RWPE1 (cell line): Measurements from ENCODE around the gene CACNA2D3.

Experiments used
- CTCF ChIA-PET: fragments of 350-600 bp; sonication (Branson Sonifier 250); formaldehyde crosslinking; extraction: SDS; loops from one replicate; lab custom pipeline; 2021; lab: Yijun Ruan, JAX
- POLR2A ChIA-PET: fragments of 400-600 bp; formaldehyde crosslinking; extraction: SDS; loops from one replicate; lab custom pipeline; 2020; ENCODE audit warnings: antibody characterized with exemption; ENCODE audit not compliant: low non-redundant PET; lab: Yijun Ruan, JAX
- DNase-seq: peaks from one replicate; pipeline ENCODE4 v3.0.0; 2012; ENCODE audit warnings: low spot score
- H3K27ac ChIP-seq: fragments of 450-650 bp; 2 replicates; pipeline ENCODE4 v1.5.1; 2017
- TF ChIP-seq, protein P1 (sequence below): fragments of 450-650 bp; conservative IDR thresholded peaks from 2 replicates; pipeline ENCODE4 v1.5.1; 2017; ENCODE audit warnings: low read depth, mild to moderate bottlenecking

CACNA2D3 gene

DNA sequence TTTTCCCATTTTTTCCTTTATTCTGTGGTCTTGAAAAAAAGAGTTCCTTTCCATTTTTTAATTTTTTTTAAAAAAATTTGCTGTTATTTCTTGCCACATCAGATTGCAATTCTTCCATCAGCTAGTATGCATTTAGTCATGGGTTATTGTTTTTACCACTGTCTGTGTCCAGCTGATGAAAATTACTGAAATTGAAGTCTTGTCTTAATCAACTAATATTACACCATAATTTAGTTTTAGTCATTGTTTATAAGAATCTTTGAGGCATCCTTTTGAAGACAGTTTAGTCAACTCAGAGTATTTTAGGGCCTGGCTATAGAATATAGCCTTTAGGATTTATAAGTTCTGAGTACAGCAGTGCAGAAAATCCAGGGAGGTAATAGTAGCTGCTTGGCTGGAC, 633.4 kb downstream of the CACNA2D3 start:
- CTCF ChIA-PET, result no interaction called here
- TF ChIP-seq, protein P1, sequence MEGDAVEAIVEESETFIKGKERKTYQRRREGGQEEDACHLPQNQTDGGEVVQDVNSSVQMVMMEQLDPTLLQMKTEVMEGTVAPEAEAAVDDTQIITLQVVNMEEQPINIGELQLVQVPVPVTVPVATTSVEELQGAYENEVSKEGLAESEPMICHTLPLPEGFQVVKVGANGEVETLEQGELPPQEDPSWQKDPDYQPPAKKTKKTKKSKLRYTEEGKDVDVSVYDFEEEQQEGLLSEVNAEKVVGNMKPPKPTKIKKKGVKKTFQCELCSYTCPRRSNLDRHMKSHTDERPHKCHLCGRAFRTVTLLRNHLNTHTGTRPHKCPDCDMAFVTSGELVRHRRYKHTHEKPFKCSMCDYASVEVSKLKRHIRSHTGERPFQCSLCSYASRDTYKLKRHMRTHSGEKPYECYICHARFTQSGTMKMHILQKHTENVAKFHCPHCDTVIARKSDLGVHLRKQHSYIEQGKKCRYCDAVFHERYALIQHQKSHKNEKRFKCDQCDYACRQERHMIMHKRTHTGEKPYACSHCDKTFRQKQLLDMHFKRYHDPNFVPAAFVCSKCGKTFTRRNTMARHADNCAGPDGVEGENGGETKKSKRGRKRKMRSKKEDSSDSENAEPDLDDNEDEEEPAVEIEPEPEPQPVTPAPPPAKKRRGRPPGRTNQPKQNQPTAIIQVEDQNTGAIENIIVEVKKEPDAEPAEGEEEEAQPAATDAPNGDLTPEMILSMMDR, result no peak
- no peak for DNase-seq
- POLR2A ChIA-PET, result no interaction called here
- H3K27ac ChIP-seq, result no peak overlapping the region

DNA sequence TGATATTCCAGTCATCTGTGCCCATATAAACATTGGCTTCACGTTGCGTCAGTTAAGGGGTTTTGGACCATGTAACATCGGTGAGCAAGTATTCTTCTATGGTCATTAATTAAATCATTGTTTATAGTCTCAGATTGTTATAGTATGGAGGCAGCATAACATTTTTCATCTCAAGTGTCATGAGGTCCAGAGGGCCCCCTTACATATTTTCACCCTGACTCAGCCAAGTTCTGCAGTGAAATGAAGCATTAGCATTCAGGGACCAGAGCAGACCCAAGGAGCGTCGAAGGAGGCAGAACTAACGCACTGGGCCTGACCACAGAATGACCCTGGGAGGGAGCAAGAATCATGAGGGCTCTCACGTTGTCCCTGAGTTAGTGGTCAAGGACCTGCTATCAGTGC, 634.0 kb downstream of the CACNA2D3 start:
- POLR2A ChIA-PET, result no interaction called here
- CTCF ChIA-PET, result no interaction called here
- DNase-seq, result no peak
- H3K27ac ChIP-seq, result no peak overlapping the region
- TF ChIP-seq, protein P1, result no peak

DNA sequence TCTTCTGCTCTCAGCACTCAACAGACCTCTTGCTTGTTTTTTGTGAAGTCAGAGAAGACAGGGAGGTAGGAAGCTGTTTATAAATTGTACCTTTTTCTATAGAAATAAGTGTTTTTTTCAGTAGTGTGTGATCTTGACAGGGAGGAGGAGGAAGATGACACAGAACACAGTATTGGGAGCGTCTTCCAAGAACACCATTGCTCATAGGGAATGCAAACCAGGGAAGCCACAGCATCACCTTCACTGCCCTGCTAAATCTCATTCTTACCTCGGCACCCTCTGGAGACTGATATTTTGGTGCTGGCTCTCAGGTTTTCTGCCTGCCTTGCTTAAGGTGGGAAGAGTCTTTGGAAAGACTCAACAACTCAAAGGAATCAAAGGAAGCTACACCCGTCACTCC, 636.1 kb downstream of the CACNA2D3 start:
- POLR2A ChIA-PET, result no interaction called here
- no peak for DNase-seq
- CTCF ChIA-PET, result no interaction called here
- no peak overlapping the region for H3K27ac ChIP-seq
- TF ChIP-seq, protein P1, result no peak

DNA sequence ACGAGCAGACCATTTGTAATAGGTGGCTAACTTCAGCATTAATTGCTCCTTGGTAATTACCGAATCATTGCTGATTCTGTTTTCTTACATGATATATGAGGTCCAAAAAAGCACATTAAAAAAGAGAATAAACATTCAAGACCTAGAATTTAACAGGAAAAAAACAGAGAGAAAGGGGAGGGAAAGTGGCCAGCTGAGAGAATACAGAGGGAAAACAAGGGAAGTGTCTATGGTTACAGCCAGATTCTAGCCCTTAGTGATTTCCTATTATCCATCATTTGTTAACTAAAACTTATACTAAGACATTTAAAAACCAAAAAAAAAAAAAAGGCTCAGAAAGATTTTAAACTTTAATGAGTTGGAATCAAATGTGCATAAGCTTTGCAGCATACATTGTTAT, 636.8 kb downstream of the CACNA2D3 start:
- no peak for DNase-seq
- ChIA-PET POLR2A (no interaction called here), CTCF (no interaction called here)
- no peak overlapping the region for H3K27ac ChIP-seq
- TF ChIP-seq, protein P1, result no peak

DNA sequence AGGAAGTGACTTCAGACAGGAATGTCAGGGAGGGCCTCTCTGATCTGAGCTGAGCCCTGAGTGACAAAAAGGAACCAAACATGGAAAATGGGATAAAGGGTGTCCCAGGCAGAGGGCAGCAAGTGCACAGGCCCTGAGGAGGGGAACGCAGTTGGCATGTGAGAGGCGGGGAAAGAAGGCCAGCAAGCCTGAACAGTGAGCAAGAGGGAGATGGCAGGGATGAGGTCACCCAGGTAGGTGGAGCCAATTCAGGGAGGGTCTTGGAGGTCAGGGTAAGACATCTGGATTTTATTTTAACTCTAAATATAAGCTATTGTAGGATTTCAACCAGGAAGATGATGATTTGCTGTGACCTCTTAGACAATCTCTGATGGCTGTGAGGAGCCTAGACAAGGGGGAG, 637.8 kb downstream of the CACNA2D3 start:
- ChIA-PET CTCF (no interaction called here), POLR2A (no interaction called here)
- no peak for DNase-seq
- TF ChIP-seq, protein P1, result no peak
- H3K27ac ChIP-seq, result no peak overlapping the region

DNA sequence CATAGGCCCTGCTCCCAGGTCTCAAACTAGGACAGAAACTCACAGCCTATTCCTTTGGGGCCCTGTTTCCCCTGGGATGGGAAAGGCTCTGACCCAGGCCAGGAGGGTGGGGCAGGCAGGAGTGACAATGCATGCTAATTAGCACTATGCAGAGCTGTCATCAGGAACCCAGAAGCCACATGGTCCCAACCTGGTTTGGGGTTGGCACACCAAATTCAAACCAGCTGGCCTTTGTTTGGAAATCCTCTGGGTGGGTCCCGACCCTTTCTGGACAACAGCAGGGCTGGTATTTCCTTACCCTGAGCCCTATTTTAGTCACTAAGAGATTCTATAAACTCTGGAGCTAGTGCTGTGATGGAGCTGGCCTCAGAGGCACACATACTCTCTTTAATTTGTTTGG, 639.3 kb downstream of the CACNA2D3 start:
- ChIA-PET POLR2A (no interaction called here), CTCF (no interaction called here)
- H3K27ac ChIP-seq, result no peak overlapping the region
- TF ChIP-seq, protein P1, result no peak
- no peak for DNase-seq

DNA sequence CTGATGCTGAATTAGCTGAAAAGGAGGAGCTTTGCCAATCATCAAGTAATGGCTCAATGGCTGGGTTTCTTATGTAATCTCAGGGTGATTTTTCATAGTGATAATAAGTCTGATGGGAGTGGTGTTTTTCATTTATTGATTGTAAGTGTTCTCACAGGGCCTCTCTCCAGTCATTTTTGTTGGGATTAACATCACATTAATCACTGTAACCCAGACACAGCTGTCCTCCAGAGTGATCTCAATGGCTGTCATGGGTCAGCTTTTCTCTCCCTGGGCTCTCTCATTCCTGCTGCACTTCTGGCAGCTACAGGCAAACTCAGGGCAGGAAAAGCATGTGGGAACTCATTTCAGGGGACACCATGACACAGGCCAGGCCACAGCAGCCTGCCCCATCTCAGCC, 642.6 kb downstream of the CACNA2D3 start:
- POLR2A ChIA-PET, result no interaction called here
- no peak overlapping the region for H3K27ac ChIP-seq
- TF ChIP-seq, protein P1, result no peak
- no peak for DNase-seq
- CTCF ChIA-PET, result no interaction called here
